Anterior cingulate cortex (tissue), 58 donors: ENCODE measurements around the gene GPRC5B.

ENCODE experiments used
- DNase-seq, 58 donors: peaks; one replicate each; lab custom pipeline; 2025; lab: John Stamatoyannopoulos, UW

The GPRC5B gene

DNA sequence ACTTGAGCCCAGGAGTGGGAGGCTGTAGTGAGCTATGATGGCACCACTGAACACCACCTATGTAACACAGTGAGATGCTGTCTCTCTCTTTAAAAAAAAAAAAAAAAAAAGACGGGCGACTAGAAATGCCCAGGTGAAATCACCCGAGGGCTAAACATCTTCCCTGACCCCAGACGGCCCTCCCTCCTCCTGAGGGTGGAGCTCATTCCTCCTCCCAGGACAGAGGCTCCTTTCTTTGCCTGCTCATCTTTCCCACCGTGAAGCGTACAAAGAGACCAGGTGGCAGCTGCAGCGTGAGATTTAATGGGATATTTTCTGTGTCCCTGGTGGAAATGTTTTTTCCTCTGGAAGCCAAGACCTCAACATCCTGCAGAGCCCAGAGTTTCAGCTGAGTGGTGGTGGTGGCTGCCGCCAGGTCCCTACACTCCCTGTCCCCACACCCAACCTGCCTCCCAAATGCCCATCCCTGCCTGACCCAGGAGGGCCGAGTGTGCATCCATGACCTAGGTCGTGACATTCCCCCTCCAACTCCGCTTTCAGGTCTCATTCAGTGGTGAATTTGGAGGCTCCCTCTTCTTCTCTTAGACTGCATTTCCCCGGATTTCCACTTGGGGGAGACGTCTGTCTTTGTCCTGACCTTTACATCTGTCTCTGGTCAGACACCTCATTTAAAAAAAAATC, 14.4 kb upstream of the GPRC5B start:
- DNase-seq = peak in 13 of 58 donors; percentile 1 to 39 (median 14)

DNA sequence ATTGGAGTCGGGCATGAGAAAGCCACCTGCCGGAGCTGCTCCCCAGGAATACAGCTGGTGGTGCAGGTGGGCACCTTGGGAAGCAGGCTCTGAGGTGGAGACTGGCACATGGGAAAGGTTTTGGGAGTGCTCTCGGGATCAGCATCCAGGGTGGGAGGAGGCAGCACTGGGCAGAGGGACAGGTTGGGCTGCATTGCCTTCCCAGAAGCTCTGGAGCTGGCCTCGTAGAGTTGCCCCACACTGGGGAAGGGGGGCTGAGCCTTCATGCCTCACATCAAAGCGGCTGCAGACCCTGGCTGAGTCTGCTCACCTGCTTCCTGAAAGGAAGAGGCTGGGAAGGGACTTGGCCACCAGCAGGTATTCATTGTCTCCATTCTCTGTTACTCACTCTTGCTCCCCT, 13.5 kb upstream of the GPRC5B start:
- no peak for DNase-seq

DNA sequence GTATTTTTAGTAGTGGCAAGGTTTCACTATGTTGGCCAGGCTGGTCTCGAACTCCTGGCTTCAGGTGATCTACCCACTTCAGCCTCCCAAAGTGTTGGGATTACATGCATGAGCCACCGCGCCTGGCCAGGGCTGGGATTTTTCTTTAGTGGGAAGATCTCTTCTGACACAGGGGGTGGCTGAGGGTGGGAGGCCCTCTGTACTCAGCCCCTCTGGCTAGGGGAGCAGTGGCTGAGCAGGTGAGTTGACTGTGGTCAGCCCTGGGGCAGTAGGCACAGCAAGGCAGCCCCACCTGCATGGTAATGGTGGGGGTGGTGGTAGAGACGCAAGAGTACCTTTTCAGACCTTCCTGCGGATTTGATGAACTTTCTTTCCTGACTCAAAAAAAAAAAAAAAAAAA, 12.3 kb upstream of the GPRC5B start:
- no peak for DNase-seq

DNA sequence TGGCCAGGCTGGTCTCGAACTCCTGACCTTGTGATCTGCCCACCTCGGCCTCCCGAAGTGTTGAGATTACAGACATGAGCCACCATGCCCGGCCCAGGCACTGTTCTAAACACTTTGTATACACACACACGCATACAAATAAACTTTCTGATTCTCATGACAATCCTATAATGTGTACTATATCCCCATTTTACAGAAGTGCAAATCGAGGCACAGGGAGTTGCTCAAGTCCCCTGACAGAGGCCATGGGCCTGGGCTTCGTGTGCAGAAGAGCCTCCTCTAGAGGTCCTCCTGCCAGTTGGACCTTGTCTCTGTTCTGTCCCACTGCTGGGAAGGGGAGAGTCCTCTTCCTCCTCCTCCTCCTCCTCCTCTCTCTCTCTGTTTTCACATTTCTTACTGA, 9.9 kb upstream of the GPRC5B start:
- no peak for DNase-seq

DNA sequence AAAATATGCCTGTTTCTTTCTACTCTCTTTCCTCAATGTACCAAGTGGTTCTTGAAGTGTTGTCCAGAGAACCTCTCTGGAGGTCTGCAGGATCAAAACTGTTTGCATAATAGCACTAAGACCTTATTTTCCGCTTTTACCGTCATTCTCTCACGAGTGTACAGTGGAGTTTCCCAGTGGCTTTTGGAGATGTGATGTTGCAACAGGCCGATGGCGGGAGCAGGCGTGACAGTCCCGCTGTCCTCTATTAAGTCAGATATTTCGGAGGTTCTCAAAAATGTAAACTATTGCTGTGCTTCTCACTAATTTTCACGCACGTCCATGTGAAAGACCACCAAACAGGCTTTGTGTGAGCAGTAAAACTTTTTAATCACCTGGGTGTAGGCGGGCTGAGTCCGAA, 8.3 kb upstream of the GPRC5B start:
- DNase-seq = no peak

DNA sequence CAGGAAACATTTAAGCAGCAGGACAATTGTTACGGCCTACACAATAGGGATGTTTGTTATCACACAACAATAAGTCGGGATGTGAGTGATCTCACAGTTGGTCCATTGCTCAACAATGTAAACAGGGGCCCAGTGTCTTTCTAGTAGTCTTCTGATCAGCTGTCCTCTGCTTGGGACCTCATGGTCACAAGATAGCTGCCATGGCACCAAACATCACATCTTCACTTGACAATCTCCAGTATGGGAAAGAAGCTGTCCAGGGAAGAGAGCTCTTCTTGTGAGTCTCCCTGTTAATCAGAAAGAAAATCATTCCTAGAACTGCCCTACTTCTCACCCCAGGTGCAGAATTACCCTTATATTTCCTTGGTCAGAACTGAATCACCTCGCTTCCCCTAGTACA, 6.3 kb upstream of the GPRC5B start:
- no peak for DNase-seq

DNA sequence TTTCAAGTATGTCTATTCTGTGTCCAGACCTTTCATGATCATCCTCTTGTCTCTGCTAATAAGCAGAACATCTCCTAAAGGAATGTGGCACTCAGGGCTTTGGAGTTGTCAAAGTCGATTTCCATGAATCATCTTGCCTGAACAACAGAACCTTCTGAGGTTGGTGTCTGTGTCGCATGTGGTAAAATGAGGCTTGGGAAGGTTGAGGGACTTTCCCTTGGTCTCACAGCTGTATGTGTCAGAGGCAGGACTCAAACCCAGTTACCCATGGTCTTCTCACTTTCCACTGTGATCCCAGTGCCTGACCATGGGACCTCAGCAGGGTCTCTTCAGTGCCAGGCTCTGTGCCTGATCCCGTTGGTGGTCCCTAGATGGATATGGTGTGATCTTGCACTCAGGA, 4.2 kb upstream of the GPRC5B start:
- no peak for DNase-seq

DNA sequence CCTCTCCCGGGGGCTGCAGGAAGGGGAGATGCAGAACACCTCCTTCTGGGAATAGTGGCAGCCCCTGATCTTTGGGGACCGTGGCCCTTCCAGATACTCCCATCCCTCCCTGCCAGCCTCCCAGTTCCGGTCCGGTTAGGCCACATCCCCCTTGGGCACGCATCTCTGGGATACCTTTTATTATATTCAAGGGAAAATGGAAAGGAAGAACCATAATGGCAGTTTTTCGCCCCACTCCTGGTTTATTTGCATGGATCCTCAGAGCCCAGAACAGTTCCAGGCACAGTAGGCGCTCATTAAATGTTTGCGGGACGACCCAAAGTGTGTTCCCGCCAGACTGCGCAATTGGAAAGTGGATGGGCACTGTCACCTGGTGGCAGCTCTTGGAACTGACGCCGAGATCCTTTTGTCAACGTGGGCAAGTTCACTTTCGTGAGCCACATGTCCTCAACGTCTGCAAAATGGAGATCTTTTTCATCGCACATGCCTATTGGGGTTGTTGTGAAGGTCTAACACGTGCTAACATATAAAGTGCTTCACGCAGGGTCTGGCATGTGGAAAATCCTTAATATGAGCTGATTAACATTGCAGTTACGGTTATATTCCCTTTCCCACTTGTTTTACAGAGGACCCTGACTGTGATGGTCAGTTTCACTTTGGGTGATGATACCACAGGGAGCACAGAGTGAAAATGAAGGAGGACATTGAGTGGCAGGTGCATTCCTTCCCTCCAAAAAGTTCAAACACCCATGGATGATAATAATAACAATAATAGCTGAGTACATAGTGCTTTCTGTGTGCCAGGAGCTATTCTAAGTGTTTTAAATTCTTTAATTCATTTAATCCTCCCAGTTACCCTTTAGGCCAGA, 1.7 kb upstream of the GPRC5B start:
- peak in 56 of 58 donors; percentile 11 to 85 (median 66) for DNase-seq

DNA sequence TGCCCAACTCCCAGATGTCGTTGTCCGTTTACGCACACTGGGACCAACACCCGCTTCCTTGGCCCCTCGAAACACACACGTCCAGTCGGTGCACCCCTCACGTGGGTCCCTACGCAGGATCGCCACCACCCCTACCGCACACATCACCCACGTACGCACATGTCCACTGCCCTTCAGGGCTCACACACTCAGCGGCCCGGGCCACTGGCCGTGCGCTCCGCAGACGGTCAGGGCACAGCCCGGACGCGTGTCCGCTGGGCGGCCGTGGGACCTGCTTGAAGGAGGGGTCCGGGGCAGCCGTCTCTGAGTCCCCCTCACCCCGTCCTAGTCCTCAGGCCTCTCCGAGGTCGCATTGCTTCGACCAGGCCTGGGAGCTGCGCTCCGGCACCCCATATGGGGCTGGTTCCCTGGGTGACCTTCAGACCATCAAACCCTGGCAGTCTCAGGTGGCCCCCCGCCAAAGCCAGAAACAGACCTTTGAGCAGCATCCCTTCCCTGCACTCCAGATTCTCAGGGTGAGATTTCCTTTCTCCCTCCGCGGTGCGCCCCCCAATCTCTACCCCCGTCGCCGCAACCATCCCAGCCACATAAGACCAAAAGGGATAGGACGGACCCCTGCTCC, 914 bp upstream of the GPRC5B start:
- peak in 18 of 58 donors; percentile 34 to 71 (median 54) for DNase-seq

DNA sequence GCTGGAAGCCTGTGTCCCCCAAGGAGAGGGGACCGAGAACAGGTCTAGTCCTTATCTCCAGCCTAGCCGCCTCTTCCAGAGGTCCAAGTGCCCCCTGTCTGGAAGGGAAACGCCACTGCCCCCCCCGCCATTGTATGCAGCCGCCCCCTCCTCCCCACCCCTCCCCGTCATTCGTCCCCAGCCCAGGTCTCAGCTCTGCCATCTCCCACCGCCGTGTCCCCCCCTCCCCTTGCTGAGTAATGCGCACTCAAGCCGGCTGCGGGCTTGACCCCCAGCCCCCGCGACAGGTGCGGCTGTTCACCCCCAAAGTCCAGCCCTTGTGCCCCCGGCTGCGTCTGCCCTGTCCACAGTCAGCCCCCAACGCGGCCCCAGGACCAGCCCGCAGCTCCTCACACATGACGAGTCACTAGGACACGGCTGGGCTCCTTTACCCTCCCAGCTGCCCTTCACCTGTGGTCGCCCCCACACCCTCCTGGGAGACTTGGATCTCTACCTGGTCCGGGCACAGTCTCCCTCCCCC, 622 bp downstream of the GPRC5B start:
- peak in 13 of 58 donors; percentile 25 to 71 (median 44) for DNase-seq

DNA sequence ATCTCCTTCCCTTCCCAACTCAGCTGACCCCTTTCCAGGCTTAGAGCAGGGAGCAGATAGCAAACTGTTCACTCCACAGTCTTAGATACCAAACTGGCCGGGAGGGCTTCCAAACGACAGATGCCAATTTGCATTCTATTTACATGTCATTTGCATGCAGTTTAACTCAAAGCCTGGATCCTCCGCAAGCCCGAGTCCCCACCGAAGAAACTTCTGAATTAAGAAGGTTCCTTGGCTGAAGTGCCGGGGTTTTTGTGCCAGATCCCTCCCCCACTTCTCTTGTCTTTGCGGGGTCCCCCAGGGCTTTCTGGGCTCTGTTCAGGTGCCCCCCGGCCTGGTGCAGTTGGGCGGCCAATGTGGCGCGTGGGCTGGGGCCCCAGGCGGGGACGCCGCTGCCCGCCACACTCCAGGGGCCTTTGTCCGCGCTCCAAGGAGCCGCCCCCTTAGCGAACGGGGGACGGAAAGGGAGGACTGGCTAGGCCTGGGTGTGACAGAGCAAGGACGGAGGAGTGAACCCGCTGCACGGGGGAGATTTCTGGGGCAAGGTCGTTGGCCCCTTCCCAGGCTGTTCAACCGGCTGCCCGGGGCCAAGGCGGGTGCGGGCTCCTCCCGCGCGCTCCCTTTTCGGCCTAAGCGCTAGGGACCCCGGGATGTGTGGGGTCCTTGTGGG, 1.2 kb downstream of the GPRC5B start:
- DNase-seq = peak; percentile 37 to 94 (median 80)

DNA sequence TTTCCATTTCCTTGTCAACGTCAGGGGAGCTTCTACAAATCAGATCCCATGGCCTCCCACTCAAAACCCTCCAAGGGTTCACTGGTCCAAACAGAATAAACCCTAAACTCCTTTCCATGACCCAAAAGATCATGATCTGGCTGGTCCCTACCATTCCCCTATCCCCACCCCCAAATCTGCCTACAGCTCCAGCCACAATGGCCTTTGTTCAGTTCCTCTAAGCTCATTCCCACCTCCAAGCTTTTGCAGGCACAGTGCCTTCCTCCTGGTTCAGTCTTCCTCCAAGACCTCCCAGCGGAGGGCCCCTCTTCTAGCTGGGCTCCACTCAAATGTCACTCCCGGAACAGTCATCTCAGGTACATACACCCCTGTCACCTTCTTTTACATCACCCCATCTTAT, 2.0 kb downstream of the GPRC5B start:
- peak in 26 of 58 donors; percentile 20 to 69 (median 52) for DNase-seq

DNA sequence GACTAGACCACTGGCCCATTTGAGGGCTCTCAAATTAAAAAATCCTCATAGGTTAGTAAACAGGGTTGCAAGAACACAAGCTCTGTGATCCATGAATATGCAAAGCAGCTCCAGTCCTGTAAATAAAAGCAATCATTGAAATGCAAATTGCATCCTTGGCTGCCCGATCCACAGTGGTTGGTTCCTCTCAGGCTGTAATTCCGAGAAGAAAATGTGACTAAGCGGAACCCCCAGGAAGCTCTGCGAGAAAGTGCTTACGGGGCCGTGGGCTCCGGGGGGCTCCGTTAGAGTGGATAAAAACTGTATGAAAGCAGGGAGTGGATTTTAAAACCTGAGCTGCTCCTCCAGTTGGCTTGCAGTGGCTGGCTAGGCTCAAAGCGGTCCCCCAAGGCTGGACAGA, 2.5 kb downstream of the GPRC5B start:
- peak in 44 of 58 donors; percentile 14 to 81 (median 51) for DNase-seq

DNA sequence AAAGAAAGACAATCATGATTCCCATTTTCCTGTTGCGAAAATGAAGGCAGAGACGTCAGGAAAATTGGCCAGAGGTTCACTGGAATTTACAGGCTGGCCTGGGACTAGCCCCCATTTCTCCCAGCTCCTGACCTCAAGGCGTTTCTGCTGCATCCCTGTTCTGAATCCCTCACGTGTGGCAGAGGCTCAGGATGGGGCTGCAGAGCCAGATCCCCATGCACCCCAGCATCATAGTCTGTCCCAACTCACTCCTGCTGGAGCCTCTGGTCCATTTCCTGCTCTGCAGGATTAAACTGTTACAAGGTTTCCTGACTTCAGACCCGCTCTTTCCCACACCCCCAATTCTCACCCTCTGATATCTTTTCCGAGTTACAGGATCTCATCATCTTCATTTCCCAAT, 2.9 kb downstream of the GPRC5B start:
- DNase-seq = peak in 1 of 58 donors; percentile 43

DNA sequence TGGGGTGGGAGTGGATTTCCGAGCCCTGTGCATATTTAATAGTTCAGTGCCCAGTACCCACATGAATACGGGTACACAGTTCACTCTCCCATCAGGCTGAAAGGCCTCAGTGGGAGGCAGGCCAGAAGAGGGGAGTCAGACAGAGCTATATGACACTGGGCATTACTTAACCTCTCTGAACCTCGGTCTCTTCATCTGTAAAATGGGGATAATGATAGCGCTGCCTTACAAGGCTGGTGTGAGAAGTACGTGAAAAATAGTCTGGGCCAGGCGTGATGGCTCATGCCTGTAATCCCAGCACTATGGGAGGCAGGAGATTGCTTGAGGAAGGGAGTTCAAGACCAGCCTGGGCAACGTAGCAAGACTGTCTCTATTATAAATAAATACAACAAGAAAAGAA, 3.6 kb downstream of the GPRC5B start:
- DNase-seq = no peak

DNA sequence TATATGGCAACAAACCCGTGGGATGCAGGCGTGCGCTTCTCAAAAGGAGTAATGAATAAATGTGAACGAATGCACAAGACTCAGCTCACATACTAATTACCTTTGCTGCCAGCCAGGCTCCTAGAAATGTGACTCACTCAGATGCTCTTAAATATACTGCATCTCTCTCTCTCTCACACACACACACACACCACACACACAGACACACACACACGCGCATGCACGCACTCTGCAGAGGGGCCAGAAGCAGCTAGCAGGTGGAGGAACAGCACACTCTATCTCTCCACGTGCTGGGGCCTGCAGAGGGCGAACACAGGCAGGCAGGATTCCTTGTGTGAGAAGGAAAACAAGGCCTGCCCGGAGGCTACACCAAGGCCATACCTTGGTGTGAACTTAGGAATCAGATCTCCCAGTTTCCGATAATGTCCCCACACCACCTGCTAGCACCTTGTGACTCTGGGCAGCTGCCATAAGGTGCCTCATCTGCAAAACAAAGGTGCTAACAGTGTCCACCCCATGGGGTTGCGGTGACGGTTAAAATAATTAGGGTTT, 5.3 kb downstream of the GPRC5B start:
- peak in 38 of 58 donors; percentile 18 to 85 (median 53) for DNase-seq

DNA sequence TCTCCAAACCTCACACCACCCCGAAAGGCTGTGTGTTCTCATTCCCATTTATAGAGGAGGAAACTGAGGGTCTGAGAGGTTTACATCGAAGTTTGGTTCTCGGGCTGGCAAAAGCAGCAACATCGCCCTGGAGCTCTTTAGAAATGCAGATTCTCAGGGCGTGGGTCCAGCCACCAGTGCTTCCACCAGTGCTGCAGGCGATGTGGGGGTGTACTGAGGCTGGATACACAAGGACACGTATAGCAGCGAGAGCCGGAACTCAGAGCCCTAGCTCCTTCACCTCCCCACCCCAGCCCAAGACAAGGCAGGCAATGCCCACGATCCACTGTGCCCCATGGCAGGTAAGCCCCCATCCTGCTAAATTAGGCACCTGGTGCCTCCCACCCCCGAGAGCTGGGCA, 5.9 kb downstream of the GPRC5B start:
- peak in 12 of 58 donors; percentile 31 to 70 (median 62) for DNase-seq

DNA sequence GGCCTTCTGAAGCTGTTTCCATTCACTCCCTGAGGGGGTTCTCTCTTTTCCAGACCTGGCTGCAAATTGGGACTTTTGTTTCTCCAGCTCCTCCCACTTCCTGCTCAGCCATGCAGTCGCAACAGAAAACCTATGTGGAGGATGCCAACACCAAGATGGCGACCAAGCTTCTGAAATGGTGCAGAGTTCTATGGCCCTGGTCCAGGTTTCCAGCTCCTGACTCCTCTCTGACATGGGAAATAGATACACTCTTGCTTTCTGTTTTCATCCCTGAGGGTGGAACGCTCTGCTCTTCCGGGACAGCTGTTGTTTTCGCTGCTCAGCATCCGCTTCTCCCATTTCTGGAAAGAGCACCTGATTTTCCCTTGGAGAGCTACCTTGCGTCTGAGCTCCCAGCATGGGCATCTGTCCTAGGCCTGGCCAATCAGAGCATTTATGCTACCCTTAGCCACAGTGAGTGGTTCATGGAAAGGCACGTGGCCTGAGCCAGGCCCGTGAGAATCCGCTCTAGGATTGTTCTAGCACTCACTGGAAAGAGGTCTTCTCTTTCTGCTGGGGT, 8.1 kb downstream of the GPRC5B start:
- DNase-seq = peak in 9 of 58 donors; percentile 22 to 35 (median 30)

DNA sequence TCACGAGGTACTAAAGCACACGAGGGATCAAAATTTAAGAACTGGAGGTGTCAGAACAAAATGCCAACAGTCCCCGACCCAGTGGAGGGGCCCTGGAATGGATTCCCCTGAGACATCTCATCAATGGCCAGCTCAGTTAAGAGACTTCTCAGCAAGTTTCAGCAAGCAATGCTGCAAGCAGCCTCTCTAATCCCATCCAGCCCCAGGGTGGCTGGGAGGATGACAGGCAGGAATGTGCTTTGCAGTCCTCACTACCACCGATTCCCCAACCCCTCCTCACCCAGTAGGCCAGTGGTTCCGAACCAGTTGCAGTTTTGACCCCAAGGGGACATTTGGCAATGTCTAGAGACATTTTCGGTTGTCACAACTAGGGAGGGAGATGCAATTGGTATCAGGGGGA, 8.7 kb downstream of the GPRC5B start:
- no peak for DNase-seq
